ENCODE results near the gene LRRC8B. TPM values are rescaled to one million over a fixed set of nuclear protein-coding genes. Genes with fewer than 3 reads are reported as not detected.
"Not testable (repeated sequence)": the region's sequence is repeated elsewhere in the genome, so short reads cannot be mapped to it uniquely, and the experiment has no call there.

Gene LRRC8B
- total RNA-seq, 1 experiment from 2014 or later: 9.7 TPM

GRCh38 chr1:89502042-89502441 lies 22.6 kb upstream of the LRRC8B start:
- POLR2A ChIA-PET: no interaction called here
- peaks cover 11% of the 10 kb centered on the region for H3K27me3 Mint-ChIP-seq (ENCODE audit: insufficient read depth, unreplicated experiment)
- H3K36me3 Mint-ChIP-seq (ENCODE audit: insufficient read depth, unreplicated experiment): no peaks in the 10 kb centered on the region
- no peak for TF ChIP-seq CTCF (IDR thresholded peaks at IDR 0.05; ENCODE audit: unreplicated experiment)
- H3K9me3 Mint-ChIP-seq (ENCODE audit: unreplicated experiment): peaks cover under 1% of the 10 kb centered on the region
- H3K4me3 Mint-ChIP-seq (ENCODE audit: unreplicated experiment): no peak overlapping the region
- intact Hi-C loops (cut with micrococcal nuclease): no loop called here
- peaks cover 5% of the 10 kb centered on the region for H3K4me1 Mint-ChIP-seq (ENCODE audit: insufficient read depth, unreplicated experiment)
- no TSS peak for BruUV-seq (replicated peaks)
- H3K27ac Mint-ChIP-seq (ENCODE audit: low read depth, unreplicated experiment): no peak overlapping the region
- no peak for DNase-seq (ENCODE audit: unreplicated experiment)
- CTCF ChIA-PET: interaction anchor here (0.6 kb wide), 1 partner anchor 142 kb away, joined by 3 read pairs; no protein-coding TSS in a partner anchor

- ChIA-PET POLR2A (no interaction called here), CTCF (no interaction called here)
- peaks cover 12% of the 10 kb centered on the region for H3K4me1 Mint-ChIP-seq (ENCODE audit: insufficient read depth, unreplicated experiment)
- TF ChIP-seq CTCF (IDR thresholded peaks at IDR 0.05; ENCODE audit: unreplicated experiment): no peak
- H3K27ac Mint-ChIP-seq (ENCODE audit: low read depth, unreplicated experiment): no peak overlapping the region
- no peak overlapping the region for H3K4me3 Mint-ChIP-seq (ENCODE audit: unreplicated experiment)
- no TSS peak for BruUV-seq (replicated peaks)
- H3K36me3 Mint-ChIP-seq (ENCODE audit: insufficient read depth, unreplicated experiment): no peaks in the 10 kb centered on the region
- H3K27me3 Mint-ChIP-seq (ENCODE audit: insufficient read depth, unreplicated experiment): peaks cover 18% of the 10 kb centered on the region
- peaks cover 9% of the 10 kb centered on the region for H3K9me3 Mint-ChIP-seq (ENCODE audit: unreplicated experiment)
- no peak for DNase-seq (ENCODE audit: unreplicated experiment)
- intact Hi-C loops (cut with micrococcal nuclease): no loop called here
These were observed 21.7 kb upstream of the LRRC8B start for GRCh38 chr1:89502895-89503294.

GRCh38 chr1:89503690-89504089 lies 20.9 kb upstream of the LRRC8B start:
- POLR2A ChIA-PET: no interaction called here
- H3K9me3 Mint-ChIP-seq (ENCODE audit: unreplicated experiment): peaks cover 12% of the 10 kb centered on the region
- BruUV-seq (replicated peaks): no TSS peak
- H3K27ac Mint-ChIP-seq (ENCODE audit: low read depth, unreplicated experiment): no peak overlapping the region
- TF ChIP-seq CTCF (IDR thresholded peaks at IDR 0.05; ENCODE audit: unreplicated experiment): no peak
- H3K4me3 Mint-ChIP-seq (ENCODE audit: unreplicated experiment): no peak overlapping the region
- no peaks in the 10 kb centered on the region for H3K36me3 Mint-ChIP-seq (ENCODE audit: insufficient read depth, unreplicated experiment)
- CTCF ChIA-PET: interaction anchor here (0.5 to 1.2 kb wide), 4 partner anchors 10 to 264 kb away, joined by 3 to 5 read pairs (median 4); no protein-coding TSS in a partner anchor
- H3K27me3 Mint-ChIP-seq (ENCODE audit: insufficient read depth, unreplicated experiment): peaks cover 18% of the 10 kb centered on the region
- H3K4me1 Mint-ChIP-seq (ENCODE audit: insufficient read depth, unreplicated experiment): peaks cover 12% of the 10 kb centered on the region
- intact Hi-C loops (cut with micrococcal nuclease): no loop called here
- no peak for DNase-seq (ENCODE audit: unreplicated experiment)

- intact Hi-C loops (cut with micrococcal nuclease); POLR2A ChIA-PET; H3K4me1 Mint-ChIP-seq (ENCODE audit: insufficient read depth, unreplicated experiment); H3K4me3 Mint-ChIP-seq (ENCODE audit: unreplicated experiment); H3K27ac Mint-ChIP-seq (ENCODE audit: low read depth, unreplicated experiment); DNase-seq (ENCODE audit: unreplicated experiment); H3K36me3 Mint-ChIP-seq (ENCODE audit: insufficient read depth, unreplicated experiment); BruUV-seq (replicated peaks); CTCF ChIA-PET: not testable (repeated sequence)
- Mint-ChIP-seq H3K9me3 (ENCODE audit: unreplicated experiment) (peaks cover 12% of the 10 kb centered on the region), H3K27me3 (ENCODE audit: insufficient read depth, unreplicated experiment) (peaks cover 18% of the 10 kb centered on the region)
These were observed 14.6 kb upstream of the LRRC8B start for GRCh38 chr1:89510061-89510460.

Measured in MCF 10A (cell line).